Liver (tissue), 9 donors: ENCODE measurements around the gene GRID1. TPM values are rescaled to one million over a fixed set of nuclear protein-coding genes. Genes with fewer than 3 reads are reported as not detected.

ENCODE experiments used
- DNase-seq: peaks from one replicate; pipeline ENCODE4 v3.0.0-alpha.2; 2017; ENCODE audit warnings: low spot score
- H3K27ac ChIP-seq, 2 donors: one replicate each; pipeline ENCODE4 v1.7.0; 2013; ENCODE audit warnings: inconsistent platforms in 2 of 2, low read length in 2 of 2, control low read depth in 1 of 2, low read depth in 1 of 2, mild to moderate bottlenecking in 1 of 2
- H3K27me3 ChIP-seq, 4 donors: one replicate each; pipeline versions ENCODE4 v1.6.1 to v1.7.0; 2013; ENCODE audit warnings: low read length in 3 of 4, inconsistent platforms in 1 of 4, mild to moderate bottlenecking in 1 of 4, moderate library complexity in 1 of 4; ENCODE audit not compliant: control insufficient read depth in 4 of 4, insufficient read depth in 4 of 4
- H3K36me3 ChIP-seq, 4 donors: one replicate each; pipeline versions ENCODE4 v1.6.1 to v1.7.0; 2013; ENCODE audit warnings: low read length in 3 of 4, mild to moderate bottlenecking in 3 of 4, low read depth in 1 of 4, moderate library complexity in 1 of 4; ENCODE audit not compliant: control insufficient read depth in 4 of 4, insufficient read depth in 3 of 4
- H3K4me1 ChIP-seq, 4 donors: one replicate each; pipeline versions ENCODE4 v1.6.1 to v1.7.0; 2013; ENCODE audit warnings: low read length in 3 of 4, mild to moderate bottlenecking in 3 of 4, moderate library complexity in 1 of 4; ENCODE audit not compliant: control insufficient read depth in 4 of 4, insufficient read depth in 4 of 4
- H3K4me3 ChIP-seq, 3 donors: one replicate each; pipeline versions ENCODE4 v1.6.1 to v1.7.0; 2013; ENCODE audit warnings: low read length in 3 of 3, control low read depth in 1 of 3, low read depth in 1 of 3, mild to moderate bottlenecking in 1 of 3
- H3K9ac ChIP-seq, 2 donors: one replicate each; pipeline ENCODE4 v1.7.0; 2013; ENCODE audit warnings: low read length in 2 of 2, mild to moderate bottlenecking in 2 of 2, moderate library complexity in 2 of 2, control low read depth in 1 of 2, low read depth in 1 of 2
- H3K9me3 ChIP-seq, 4 donors: one replicate each; pipeline versions ENCODE4 v1.6.1 to v1.7.0; 2013; ENCODE audit warnings: low read length in 3 of 4; ENCODE audit not compliant: control insufficient read depth in 4 of 4
- ATF3 ChIP-seq: IDR thresholded peaks from 2 replicates; pipeline ENCODE4 v1.6.1; 2016; ENCODE audit warnings: antibody characterized with exemption
- CTCF ChIP-seq: fragments of 150-350 bp; IDR thresholded peaks from 2 replicates; pipeline ENCODE4 v1.5.1; 2017; ENCODE audit warnings: improper control_type of control experiment, low read depth, low read length; ENCODE audit not compliant: missing input control
- EGR1 ChIP-seq, 2 donors: IDR thresholded peaks; 2 replicates each; pipeline ENCODE4 v1.6.1; 2016 to 2018; ENCODE audit warnings: antibody characterized with exemption in 2 of 2, low read depth in 2 of 2
- FOXA2 ChIP-seq: IDR thresholded peaks from 2 replicates; pipeline ENCODE4 v1.6.1; 2016; ENCODE audit warnings: antibody characterized with exemption
- GABPA ChIP-seq, 2 donors: IDR thresholded peaks in 1 of 2; conservative IDR thresholded peaks in 1 of 2; 2 replicates each; pipeline ENCODE4 v1.6.1; 2016; ENCODE audit warnings: antibody characterized with exemption in 2 of 2, mild to moderate bottlenecking in 1 of 2, moderate library complexity in 1 of 2
- HNF4G ChIP-seq: IDR thresholded peaks from 2 replicates; pipeline ENCODE4 v1.6.1; 2016; ENCODE audit warnings: antibody characterized with exemption
- MAX ChIP-seq: IDR thresholded peaks from 2 replicates; pipeline ENCODE4 v1.6.1; 2016; ENCODE audit warnings: antibody characterized with exemption
- NR2F2 ChIP-seq: IDR thresholded peaks from 2 replicates; pipeline ENCODE4 v1.6.1; 2016; ENCODE audit warnings: antibody characterized with exemption
- RAD21 ChIP-seq, 2 donors: IDR thresholded peaks; 2 replicates each; pipeline ENCODE4 v1.6.1; 2016; ENCODE audit warnings: antibody characterized with exemption in 2 of 2, mild to moderate bottlenecking in 2 of 2
- REST ChIP-seq: IDR thresholded peaks from 2 replicates; pipeline ENCODE4 v1.6.1; 2016; ENCODE audit warnings: antibody characterized with exemption, mild to moderate bottlenecking
- RXRA ChIP-seq, 2 donors: IDR thresholded peaks; 2 replicates each; pipeline ENCODE4 v1.6.1; 2017 to 2018; ENCODE audit warnings: antibody characterized with exemption in 2 of 2, mild to moderate bottlenecking in 1 of 2
- SP1 ChIP-seq: IDR thresholded peaks from 2 replicates; pipeline ENCODE4 v1.6.1; 2018; ENCODE audit warnings: antibody characterized with exemption, mild to moderate bottlenecking
- TAF1 ChIP-seq: conservative IDR thresholded peaks from 2 replicates; pipeline ENCODE4 v1.6.1; 2016; ENCODE audit warnings: antibody characterized with exemption, mild to moderate bottlenecking
- YY1 ChIP-seq: IDR thresholded peaks from 2 replicates; pipeline ENCODE4 v1.6.1; 2016; ENCODE audit warnings: antibody characterized with exemption, mild to moderate bottlenecking
- WGBS: extraction: QIAGEN DNeasy Blood & Tissue Kit; methylation state at CpG from one replicate; pipeline ENCODE4 v1.1.7; 2013; 5-methylcytosine and 5-hydroxymethylcytosine counted together
- polyA plus RNA-seq, 2 donors: library from polyadenylated mRNA; stranded (reverse) in 1 of 2; unstranded in 1 of 2; fragments of 200-250 nt in 1 of 2; fragments of >200 nt in 1 of 2; fragmentation: Nextera tagmentation in 1 of 2; extraction: Ambion mirVana in 1 of 2; gene quantifications; one replicate each; pipeline versions ENCODE4 v1.2.1 to v1.2.3, GENCODE V29; 2013 to 2015
- total RNA-seq, 2 donors: library from RNA; depleted of rRNA; stranded (reverse); fragments of >200 nt; gene quantifications; one replicate each; pipeline ENCODE4 v1.2.3, GENCODE V29; 2014
- donor health status: healthy.
- donor health status: healthy.
- donor health status: healthy.
- donor health status: healthy.
- donor health status: healthy.

GRID1 gene
- total and polyA plus RNA-seq, 4 donors: 0.09 to 0.17 (median 0.14) TPM; not detected in 1

- DNase-seq: no peak
- WGBS: 84% methylated on average over 5 of the region's 5 CpGs
Measured at GRCh38 chr10:85791818-85792532, 574.6 kb downstream of the GRID1 start.

GRCh38 chr10:85789982-85790789, 576.4 kb downstream of the GRID1 start:
- no peaks in the 10 kb centered on the region for H3K9me3 ChIP-seq
- H3K4me1 ChIP-seq: peaks cover 0 to 16% (median 11%) of the 10 kb centered on the region in 4 donors
- WGBS: 66% methylated on average over 7 of the region's 7 CpGs
- H3K36me3 ChIP-seq: no peaks in the 10 kb centered on the region
- DNase-seq: no peak
- H3K27me3 ChIP-seq: no peaks in the 10 kb centered on the region
- TF ChIP-seq RXRA (IDR thresholded peaks at IDR 0.05): peak in 1 of 2 donors; percentile 21
- TF ChIP-seq FOXA2: no peak
- no peak overlapping the region for H3K27ac ChIP-seq
- no peak overlapping the region for H3K9ac ChIP-seq
- no peak overlapping the region for H3K4me3 ChIP-seq

More at GRCh38 chr10:85791818-85792532, 574.6 kb downstream of the GRID1 start:
- H3K4me3 ChIP-seq: no peak overlapping the region
- no peak for TF ChIP-seq EGR1 (IDR thresholded peaks at IDR 0.05; ENCODE audit: low read depth in 2 of 2)
- peak; percentile 21 to 35 for TF ChIP-seq RAD21 (IDR thresholded peaks at IDR 0.05)
- TF ChIP-seq NR2F2: no peak
- peak; percentile 9 for TF ChIP-seq CTCF
- H3K27ac ChIP-seq: no peak overlapping the region
- H3K9me3 ChIP-seq: no peaks in the 10 kb centered on the region
- H3K9ac ChIP-seq: no peak overlapping the region
- no peaks in the 10 kb centered on the region for H3K27me3 ChIP-seq
- H3K36me3 ChIP-seq: no peaks in the 10 kb centered on the region
- peaks cover 0 to 16% (median 9%) of the 10 kb centered on the region in 4 donors for H3K4me1 ChIP-seq

- TF ChIP-seq ATF3: no peak
- TF ChIP-seq EGR1 (IDR thresholded peaks at IDR 0.05; ENCODE audit: low read depth in 2 of 2): no peak
- no peak for TF ChIP-seq YY1
- TF ChIP-seq HNF4G: no peak
- TF ChIP-seq SP1: no peak
- no peak for TF ChIP-seq TAF1
- TF ChIP-seq GABPA (IDR thresholded peaks at IDR 0.05 in 1 of 2, conservative IDR thresholded peaks at IDR 0.05 in 1 of 2): no peak
- no peak for TF ChIP-seq REST
- TF ChIP-seq MAX: no peak
- DNase-seq: no peak
- no peaks in the 10 kb centered on the region for H3K9me3 ChIP-seq
- peaks cover 0 to 16% (median 11%) of the 10 kb centered on the region in 4 donors for H3K4me1 ChIP-seq
- no peaks in the 10 kb centered on the region for H3K27me3 ChIP-seq
- no peak overlapping the region for H3K27ac ChIP-seq
- WGBS: 67% methylated on average over 3 of the region's 3 CpGs
- H3K36me3 ChIP-seq: no peaks in the 10 kb centered on the region
- no peak overlapping the region for H3K9ac ChIP-seq
- no peak overlapping the region for H3K4me3 ChIP-seq
Measured at GRCh38 chr10:85789125-85789524, 577.5 kb downstream of the GRID1 start.
